ENCODE results near the gene HOMER3.
A peak's percentile ranks its signal among the peaks of the same experiment; 100 is the strongest.

HOMER3 gene

DNA sequence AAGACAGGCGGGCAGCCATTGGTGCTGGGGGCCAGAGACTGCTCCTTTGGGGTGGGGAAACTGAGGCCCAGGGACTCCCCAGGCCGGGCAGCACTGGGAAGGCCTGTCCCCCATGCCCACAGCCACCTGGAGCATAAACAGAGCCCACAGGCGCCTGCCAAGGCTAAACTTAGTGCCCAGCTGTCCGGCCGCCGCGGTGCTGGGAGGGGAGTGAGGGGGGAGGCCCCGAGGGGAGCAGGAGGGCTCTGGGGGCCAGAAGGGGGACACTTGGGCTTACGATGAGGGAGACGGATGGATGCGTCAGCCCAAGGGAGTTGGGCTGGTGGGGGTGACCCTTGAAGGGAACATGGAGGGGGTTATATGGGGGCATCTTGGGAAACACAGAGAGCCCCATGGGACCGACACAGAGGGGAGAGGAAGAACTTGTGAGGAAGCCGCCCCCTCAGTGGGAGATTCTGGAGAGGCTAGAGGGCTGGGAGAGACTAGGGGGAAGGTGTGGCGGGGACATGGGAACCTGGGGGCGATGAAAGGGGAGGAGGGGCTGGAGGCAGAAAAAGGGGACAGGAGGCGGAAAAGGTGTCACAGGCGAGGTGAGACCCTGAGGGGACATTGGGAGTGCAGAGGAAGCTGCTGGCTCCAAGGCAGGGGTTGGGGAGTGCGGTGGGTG, 47.3 kb downstream of the HOMER3 start:
- Histone ChIP-seq H3K36me3 (ENCODE audit: control insufficient read depth, insufficient read depth, low read length) (peaks cover under 1% of the 10 kb centered on the region; the same call in 1 of the 2 replicates), H3K9me3 (ENCODE audit: control insufficient read depth, insufficient read depth, low read depth, low read length) (no peaks in the 10 kb centered on the region), H3K4me3 (ENCODE audit: low read depth, low read length) (no peak overlapping the region), H3K27me3 (ENCODE audit: control insufficient read depth, insufficient read depth, low read length) (peaks cover 18% of the 10 kb centered on the region), H3K9ac (ENCODE audit: low read length) (no peak overlapping the region), H3K4me1 (ENCODE audit: control insufficient read depth, insufficient read depth, low read length) (peaks cover 4% of the 10 kb centered on the region; the same call in 1 of the 2 replicates), H3K27ac (ENCODE audit: low read depth, low read length) (no peak overlapping the region)

DNA sequence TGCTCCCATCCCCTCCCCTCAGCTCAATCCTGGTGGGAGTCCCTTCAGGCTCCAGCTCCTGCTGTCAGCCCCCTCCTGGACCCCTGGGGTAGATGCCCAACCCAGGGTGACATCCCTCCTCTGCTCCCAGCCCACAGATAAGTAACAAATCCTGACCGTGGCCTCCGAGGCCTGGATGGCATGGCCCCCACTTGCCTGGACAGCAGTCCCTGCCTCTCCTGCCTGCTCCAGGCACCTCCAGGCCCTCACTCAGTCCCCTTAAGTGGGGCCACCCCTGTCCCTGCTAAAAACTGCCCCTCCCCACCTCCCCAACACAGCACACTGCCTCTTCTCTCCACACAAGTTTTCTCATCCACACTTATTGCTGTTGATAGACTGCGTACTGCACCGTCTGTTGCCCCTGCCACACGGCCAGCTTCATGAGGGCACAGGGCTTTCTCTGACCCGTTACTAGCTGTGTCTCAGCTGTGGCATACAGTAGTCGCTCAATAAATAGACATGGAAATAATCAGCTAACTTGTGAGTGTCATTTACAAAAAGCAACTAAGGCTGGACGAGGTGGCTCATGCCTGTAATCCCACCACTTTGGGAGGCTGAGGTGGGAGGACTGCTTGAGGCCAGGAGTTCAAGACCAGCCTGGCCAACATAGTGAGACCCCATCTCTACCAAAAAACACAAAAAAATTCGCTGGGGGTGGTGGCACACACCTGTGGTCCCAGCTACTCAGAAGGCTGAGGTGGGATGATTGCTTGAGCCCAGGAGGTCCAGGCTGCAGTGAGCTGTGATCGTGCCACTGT, 50.9 kb downstream of the HOMER3 start:
- Histone ChIP-seq H3K9ac (ENCODE audit: low read length) (no peak overlapping the region), H3K4me3 (ENCODE audit: low read depth, low read length) (no peak overlapping the region), H3K9me3 (ENCODE audit: control insufficient read depth, insufficient read depth, low read depth, low read length) (no peaks in the 10 kb centered on the region), H3K4me1 (ENCODE audit: control insufficient read depth, insufficient read depth, low read length) (peaks cover 4% of the 10 kb centered on the region; the same call in 1 of the 2 replicates), H3K27ac (ENCODE audit: low read depth, low read length) (no peak overlapping the region), H3K36me3 (ENCODE audit: control insufficient read depth, insufficient read depth, low read length) (peaks cover 12% of the 10 kb centered on the region), H3K27me3 (ENCODE audit: control insufficient read depth, insufficient read depth, low read length) (peaks cover 7% of the 10 kb centered on the region; the same call in 1 of the 2 replicates)

DNA sequence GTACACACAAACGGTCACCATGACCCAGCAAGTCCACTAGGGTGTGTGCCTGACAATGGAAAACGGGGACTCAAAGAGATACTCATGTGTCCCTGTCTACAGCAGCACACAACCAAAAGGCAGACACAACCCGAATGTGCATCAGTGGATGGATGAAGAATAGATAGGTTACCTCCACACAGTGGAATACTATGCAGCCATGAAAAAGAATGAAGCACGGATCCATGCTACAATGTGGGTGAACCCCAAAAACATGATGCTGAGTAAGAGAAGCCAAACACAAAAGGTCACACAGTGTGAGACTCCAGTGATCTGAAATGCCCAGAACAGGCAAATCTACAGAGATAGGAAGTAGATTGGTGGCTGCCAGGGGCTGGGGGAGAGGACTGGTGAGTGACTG, 54.0 kb downstream of the HOMER3 start:
- Histone ChIP-seq H3K9ac (ENCODE audit: low read length) (no peak overlapping the region), H3K27ac (ENCODE audit: low read depth, low read length) (no peak overlapping the region), H3K27me3 (ENCODE audit: control insufficient read depth, insufficient read depth, low read length) (no peaks in the 10 kb centered on the region), H3K36me3 (ENCODE audit: control insufficient read depth, insufficient read depth, low read length) (peaks cover 24% of the 10 kb centered on the region), H3K4me1 (ENCODE audit: control insufficient read depth, insufficient read depth, low read length) (no peaks in the 10 kb centered on the region), H3K9me3 (ENCODE audit: control insufficient read depth, insufficient read depth, low read depth, low read length) (no peaks in the 10 kb centered on the region), H3K4me3 (ENCODE audit: low read depth, low read length) (no peak overlapping the region)

DNA sequence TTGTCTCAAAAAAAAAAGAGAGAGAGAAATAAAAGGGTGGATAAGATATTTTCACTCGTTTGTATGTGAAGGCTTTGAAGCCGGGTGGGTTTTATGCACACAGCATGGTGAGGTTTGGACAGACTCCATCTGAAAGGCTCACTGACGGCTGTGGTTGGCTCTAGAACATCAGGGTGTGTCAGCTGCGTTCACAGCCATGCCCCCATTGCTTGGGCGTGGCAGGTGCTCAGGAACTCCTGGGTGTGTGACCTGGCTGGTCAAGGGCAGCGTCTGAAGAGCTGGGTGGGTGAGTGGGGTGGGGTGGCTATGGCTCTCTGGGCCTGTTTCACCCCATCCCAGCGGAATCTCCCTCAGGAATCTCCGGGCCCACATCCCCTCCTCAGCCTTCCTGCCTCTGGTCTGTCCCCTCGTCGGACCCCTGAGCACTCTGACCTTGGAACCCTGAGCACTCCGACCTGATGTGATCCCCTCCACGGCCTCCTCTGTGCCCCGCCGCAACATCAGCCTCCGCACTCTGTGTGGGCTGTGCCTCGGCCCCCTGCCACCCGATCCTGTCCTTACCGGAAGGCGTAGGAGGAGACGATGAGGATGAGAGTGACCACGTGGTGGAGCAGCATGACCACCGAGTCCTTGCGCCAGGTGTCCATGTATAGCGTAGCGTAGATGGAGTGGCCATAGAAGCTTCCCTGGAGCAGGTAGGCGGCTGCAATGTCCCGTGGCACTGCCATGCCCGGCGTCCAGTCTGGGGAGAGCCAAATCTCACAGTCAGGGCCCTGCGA, 57.3 kb downstream of the HOMER3 start:
- peaks cover 3% of the 10 kb centered on the region; the same call in 1 of the 2 replicates for H3K4me1 ChIP-seq (ENCODE audit: control insufficient read depth, insufficient read depth, low read length)

DNA sequence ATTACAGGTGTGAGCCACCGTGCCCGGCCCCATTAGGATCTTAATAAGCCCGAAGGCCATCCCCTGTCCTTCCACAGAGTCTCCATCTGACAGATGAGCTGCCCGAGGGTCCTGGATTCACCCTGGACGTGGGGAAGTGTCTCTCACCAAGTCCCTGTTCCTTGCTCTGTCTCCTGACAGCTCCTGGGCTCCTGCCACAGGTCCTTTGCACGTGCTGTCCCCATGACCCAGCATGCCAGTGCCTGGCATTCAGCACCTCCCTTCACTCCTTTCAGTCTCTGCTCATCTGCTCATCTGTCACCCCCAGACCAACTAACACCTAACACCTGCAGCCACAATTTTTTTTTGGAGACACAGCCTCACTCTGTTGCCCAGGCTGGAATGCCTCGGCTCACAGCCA, 59.5 kb downstream of the HOMER3 start:
- H3K4me1 ChIP-seq (ENCODE audit: control insufficient read depth, insufficient read depth, low read length): peaks cover 3% of the 10 kb centered on the region; the same call in 1 of the 2 replicates
- no peak overlapping the region for H3K27ac ChIP-seq (ENCODE audit: low read depth, low read length)
- H3K9ac ChIP-seq (ENCODE audit: low read length): no peak overlapping the region
- H3K27me3 ChIP-seq (ENCODE audit: control insufficient read depth, insufficient read depth, low read length): no peaks in the 10 kb centered on the region
- peaks cover 44% of the 10 kb centered on the region for H3K36me3 ChIP-seq (ENCODE audit: control insufficient read depth, insufficient read depth, low read length)
- no peak overlapping the region for H3K4me3 ChIP-seq (ENCODE audit: low read depth, low read length)
- H3K9me3 ChIP-seq (ENCODE audit: control insufficient read depth, insufficient read depth, low read depth, low read length): peaks cover 6% of the 10 kb centered on the region; the same call in 1 of the 2 replicates

More for the DNA sequence above, 57.3 kb downstream of the HOMER3 start:
- H3K27ac ChIP-seq (ENCODE audit: low read depth, low read length): no peak overlapping the region
- H3K27me3 ChIP-seq (ENCODE audit: control insufficient read depth, insufficient read depth, low read length): no peaks in the 10 kb centered on the region
- H3K9ac ChIP-seq (ENCODE audit: low read length): no peak overlapping the region
- H3K9me3 ChIP-seq (ENCODE audit: control insufficient read depth, insufficient read depth, low read depth, low read length): no peaks in the 10 kb centered on the region
- H3K36me3 ChIP-seq (ENCODE audit: control insufficient read depth, insufficient read depth, low read length): peaks cover 35% of the 10 kb centered on the region
- H3K4me3 ChIP-seq (ENCODE audit: low read depth, low read length): no peak overlapping the region

DNA sequence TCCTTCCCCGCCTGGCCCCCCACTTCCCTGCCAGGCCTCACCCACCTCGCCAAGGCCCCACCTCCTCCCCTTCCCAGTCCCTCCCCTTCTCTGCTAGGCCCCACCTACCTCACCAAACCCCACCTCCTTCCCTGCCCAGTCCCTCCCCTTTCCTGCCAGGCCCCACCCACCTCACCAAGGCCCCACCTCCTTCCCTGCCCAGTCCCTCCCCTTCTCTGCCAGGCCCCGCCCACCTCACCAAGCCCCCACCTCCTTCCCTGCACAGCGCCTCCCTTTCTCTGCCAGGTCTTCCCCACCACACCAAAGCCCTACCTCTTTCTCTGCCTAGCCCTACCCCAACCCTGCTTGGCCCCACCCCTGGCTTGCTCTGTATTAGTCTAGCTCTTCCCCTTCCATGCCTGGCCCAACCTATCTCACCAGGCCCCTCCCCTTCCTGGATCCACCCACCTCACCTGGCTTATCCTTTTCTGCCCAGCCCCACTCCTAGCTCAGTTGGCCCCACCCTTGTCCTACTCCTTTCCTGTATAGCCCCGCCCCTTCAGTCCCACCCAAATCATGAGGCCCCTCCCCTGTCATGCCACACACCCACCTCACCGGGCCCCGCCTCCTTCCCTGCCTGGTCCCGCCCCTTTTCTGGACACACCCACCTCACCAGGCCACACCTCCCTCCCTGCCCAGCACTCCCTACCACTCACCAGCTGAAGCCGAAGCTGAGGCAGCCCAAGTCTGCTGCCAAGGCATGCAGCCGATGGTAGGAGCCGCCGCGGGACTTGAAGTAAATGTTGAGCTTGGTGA, 61.2 kb downstream of the HOMER3 start:
- no peak overlapping the region for H3K4me3 ChIP-seq (ENCODE audit: low read depth, low read length)
- peaks cover 47% of the 10 kb centered on the region for H3K36me3 ChIP-seq (ENCODE audit: control insufficient read depth, insufficient read depth, low read length)
- no peak overlapping the region for H3K27ac ChIP-seq (ENCODE audit: low read depth, low read length)
- peak overlapping the region; percentile 12 for H3K9ac ChIP-seq (ENCODE audit: low read length)
- H3K9me3 ChIP-seq (ENCODE audit: control insufficient read depth, insufficient read depth, low read depth, low read length): peaks cover 6% of the 10 kb centered on the region; the same call in 1 of the 2 replicates
- no peaks in the 10 kb centered on the region for H3K27me3 ChIP-seq (ENCODE audit: control insufficient read depth, insufficient read depth, low read length)
- peaks cover 3% of the 10 kb centered on the region; the same call in 1 of the 2 replicates for H3K4me1 ChIP-seq (ENCODE audit: control insufficient read depth, insufficient read depth, low read length)

Measured in HUES6 (cell line).